DMS53 treated with DMSO at 0.1 percent for 48 hours (cell line): ENCODE measurements around the gene SNX15.

ENCODE experiments used
- DNase-seq: peaks from one replicate; lab custom pipeline; 2025; ENCODE audit not compliant: unreplicated experiment; lab: John Stamatoyannopoulos, UW

SNX15 gene

GRCh38 chr11:65083834-65084597 lies 56.8 kb downstream of the SNX15 start, which contains the start of the genes CDCA5 and ZFPL1:
Gene CDCA5, minus strand, starts transcription at chr11:65084040. Its CDS starts 62 bp downstream, at chr11:65083978.
Gene ZFPL1, plus strand, starts transcription at chr11:65084222. Its CDS starts 477 bp downstream, at chr11:65084699.
- DNase-seq = peak; percentile 93

GRCh38 chr11:65084598-65085375 lies 57.5 kb downstream of the SNX15 start:
- no peak for DNase-seq

DNA sequence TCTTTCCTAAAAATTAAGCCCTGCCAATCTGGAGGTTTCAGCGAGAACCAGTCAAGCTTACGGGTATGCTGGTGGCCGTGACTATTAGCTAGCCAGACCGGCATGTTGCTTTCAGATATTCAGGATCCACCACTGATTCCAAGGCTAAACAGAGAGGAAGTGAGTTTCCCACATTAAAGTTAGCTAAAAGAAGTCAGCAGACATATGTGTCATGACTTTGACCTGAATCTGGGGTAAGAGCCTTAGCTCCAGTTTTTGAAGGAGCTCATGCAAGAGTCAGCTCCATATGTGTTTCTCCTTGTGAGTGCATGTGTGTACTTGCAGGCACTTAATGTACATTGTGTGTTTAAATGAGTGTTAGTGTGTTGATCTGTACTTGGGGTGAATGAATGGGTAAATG lies 58.2 kb downstream of the SNX15 start:
- no peak for DNase-seq

DNA sequence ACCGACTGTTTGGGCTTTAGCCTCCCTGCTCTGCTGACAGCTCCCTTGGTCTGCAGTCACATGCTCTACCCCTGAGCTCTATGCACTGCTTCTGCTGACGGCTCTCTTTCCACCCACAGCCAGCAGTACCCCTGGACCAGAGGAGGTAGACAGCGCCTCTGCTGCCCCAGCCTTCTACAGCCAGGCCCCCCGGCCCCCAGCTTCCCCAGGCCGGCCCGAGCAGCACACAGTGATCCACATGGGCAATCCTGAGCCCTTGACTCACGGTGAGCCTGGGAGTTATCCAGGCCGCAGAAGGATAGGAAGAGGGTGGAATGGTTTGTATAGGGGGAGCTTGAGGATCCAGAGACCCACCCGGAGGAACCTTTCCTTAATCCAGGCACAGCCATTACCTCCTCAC lies 59.6 kb downstream of the SNX15 start:
- no peak for DNase-seq

- DNase-seq = no peak
These were observed 60.0 kb downstream of the SNX15 start for GRCh38 chr11:65087216-65087615.

GRCh38 chr11:65087827-65088226 lies 60.6 kb downstream of the SNX15 start:
- DNase-seq = no peak

DNA sequence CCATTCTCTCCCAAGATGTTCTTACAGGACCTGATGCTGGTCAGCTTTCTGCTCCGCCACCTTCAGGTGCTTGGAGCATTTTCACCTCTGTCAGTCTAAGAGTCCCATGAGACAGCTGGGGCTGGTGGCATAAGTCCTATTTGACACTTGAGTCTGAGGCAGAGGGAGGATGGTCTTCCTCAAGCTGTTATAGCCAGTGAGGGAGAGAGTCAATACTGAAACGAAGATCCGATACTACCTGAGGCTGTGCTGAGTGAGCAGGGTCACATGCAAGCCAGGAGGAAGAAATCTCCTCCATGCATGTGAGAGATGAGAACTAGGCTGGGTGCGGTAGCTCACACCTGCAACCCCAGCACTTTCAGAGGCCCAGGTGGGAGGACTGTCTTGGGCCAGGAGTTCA lies 62.4 kb downstream of the SNX15 start:
- DNase-seq = no peak
